GM18502 (cell line): ENCODE measurements around the gene CDK5RAP1.

ENCODE experiments used
- ATAC-seq: cut with Tn5 transposase; IDR thresholded peaks from one replicate; pipeline ENCODE4 v1.9.1; 2021; ENCODE audit warnings: mild to moderate bottlenecking; ENCODE audit not compliant: unreplicated experiment, poor library complexity

The CDK5RAP1 gene

DNA sequence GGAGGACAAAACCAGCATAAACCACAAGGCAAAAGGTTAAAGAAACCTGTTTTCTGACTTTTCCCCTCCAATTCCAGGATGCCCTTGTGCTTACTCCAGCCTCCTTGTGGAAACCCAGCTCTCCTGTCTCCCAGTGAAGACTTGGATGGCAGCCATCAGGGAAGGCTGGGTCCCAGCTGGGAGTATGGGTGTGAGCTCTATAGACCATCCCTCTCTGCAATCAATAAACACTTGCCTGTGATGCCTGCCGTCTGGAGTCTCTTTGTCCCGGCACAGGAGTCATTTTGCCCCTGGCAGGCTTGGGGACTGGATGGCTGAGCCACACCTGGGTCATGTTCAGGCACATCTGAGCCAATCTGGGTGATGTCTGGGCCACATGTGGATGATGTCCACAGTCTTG, 91.7 kb downstream of the CDK5RAP1 start:
- no peak for ATAC-seq
